HG02870 (cell line): Measurements from ENCODE around the gene G2E3.
"Not testable (repeated sequence)": the region's sequence is repeated elsewhere in the genome, so short reads cannot be mapped to it uniquely, and the experiment has no call there.

ENCODE experiments used
- ATAC-seq: cut with Tn5 transposase; IDR thresholded peaks from one replicate; pipeline ENCODE4 v1.9.1; 2021; ENCODE audit warnings: mild to moderate bottlenecking, moderate library complexity; ENCODE audit not compliant: unreplicated experiment

Gene G2E3

DNA sequence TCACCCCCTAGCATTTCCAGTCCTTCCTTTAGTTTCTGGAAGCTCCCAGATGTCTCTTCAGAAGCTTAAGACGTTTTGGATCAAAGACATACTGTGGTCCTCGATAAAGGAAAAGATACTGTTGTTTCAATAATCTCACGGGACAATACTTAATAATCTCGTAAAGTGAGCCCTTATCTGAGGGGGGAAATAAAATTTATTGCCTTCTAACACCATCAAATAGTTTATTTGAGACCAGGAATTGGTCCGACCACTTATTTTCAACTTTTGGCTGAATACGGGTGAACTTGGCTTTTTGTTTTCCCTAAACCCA is 640 bp upstream of the G2E3 start:
- no peak for ATAC-seq

DNA sequence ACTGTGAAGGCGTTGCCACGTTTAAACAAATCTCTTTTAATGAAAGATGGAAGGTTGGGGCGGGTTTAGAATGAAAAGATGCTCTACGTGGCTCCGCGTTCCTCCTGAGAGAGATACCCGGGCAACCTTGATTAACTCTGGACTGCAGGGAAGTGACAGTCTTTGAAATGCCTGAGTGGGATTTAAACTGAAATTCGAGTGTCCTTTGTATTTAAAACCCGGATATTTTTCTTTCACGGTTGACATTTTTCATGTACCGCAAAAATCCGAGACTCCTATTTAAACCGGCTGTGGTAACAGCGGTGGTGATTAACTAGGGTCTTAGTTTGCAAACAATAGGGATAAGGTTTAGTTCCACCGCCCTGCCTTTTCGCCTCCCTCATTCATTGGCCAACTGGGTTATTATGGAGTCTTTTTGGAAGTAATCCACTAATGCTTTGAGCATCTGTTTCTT is 707 bp downstream of the G2E3 start:
- peak; percentile 27 for ATAC-seq

GRCh38 chr14:30560581-30560980 is 1.6 kb downstream of the G2E3 start:
- ATAC-seq = no peak

GRCh38 chr14:30564235-30564867 is 5.4 kb downstream of the G2E3 start:
- ATAC-seq = no peak

GRCh38 chr14:30564868-30565248 is 5.9 kb downstream of the G2E3 start:
- no peak for ATAC-seq

GRCh38 chr14:30569216-30569902 is 10.4 kb downstream of the G2E3 start:
- no peak for ATAC-seq

- ATAC-seq = no peak
Observed at GRCh38 chr14:30569903-30570226, 10.9 kb downstream of the G2E3 start.

GRCh38 chr14:30572237-30572636 is 13.3 kb downstream of the G2E3 start:
- no peak for ATAC-seq

- no peak for ATAC-seq
Observed at GRCh38 chr14:30572771-30573170, 13.8 kb downstream of the G2E3 start.

GRCh38 chr14:30573226-30573814 is 14.4 kb downstream of the G2E3 start:
- ATAC-seq = no peak

- ATAC-seq = no peak
Observed at GRCh38 chr14:30573966-30574365, 15.0 kb downstream of the G2E3 start.

DNA sequence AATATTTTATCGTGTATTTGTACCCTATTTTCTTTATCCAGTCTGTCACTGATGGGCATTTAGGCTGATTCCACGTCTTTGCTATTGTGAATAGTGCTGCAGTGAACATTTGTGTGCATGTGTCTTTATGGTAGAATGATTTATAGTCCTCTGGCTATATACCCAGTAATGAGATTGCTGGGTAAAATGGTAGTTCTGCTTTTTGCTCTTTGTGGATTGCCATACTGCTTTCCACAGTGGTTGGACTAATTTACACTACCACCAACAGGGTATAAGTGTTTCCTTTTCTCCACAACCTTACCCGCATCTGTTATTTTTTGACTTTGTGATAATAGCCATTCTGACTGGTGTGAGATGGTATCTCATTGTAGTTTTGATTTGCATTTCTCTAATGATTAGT is 15.8 kb downstream of the G2E3 start:
- not testable (repeated sequence) for ATAC-seq

- not testable (repeated sequence) for ATAC-seq
Observed at GRCh38 chr14:30576333-30576732, 17.4 kb downstream of the G2E3 start.

DNA sequence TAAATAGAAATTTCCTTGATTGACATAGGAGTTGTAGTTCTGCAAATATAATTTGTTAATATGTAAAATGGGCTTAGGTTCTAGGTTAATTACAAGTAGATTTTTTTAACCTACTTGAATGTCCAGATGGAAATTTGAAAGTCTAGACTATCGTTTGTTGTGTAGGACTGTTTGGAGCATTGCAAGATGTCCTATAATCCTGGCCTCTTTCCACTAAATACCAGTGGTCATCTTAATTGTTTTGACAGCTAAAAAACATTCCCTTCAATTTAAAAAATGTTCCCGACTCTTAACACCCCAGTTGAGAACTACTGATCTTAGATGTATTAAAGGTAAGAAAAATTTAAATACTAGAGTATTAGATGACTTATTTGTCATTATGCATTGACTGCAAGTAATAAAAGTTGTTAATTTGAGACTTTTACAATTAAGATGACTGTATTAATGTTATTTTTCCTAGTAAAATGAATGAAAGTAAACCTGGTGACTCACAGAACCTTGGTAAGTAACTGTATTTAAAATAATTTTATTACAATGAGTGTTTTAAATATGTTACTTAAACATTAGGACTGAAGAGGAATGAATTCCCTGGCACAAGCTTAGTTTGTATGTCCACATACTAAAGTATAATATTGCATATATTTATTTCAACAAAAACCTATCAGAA is 21.8 kb downstream of the G2E3 start:
- no peak for ATAC-seq

DNA sequence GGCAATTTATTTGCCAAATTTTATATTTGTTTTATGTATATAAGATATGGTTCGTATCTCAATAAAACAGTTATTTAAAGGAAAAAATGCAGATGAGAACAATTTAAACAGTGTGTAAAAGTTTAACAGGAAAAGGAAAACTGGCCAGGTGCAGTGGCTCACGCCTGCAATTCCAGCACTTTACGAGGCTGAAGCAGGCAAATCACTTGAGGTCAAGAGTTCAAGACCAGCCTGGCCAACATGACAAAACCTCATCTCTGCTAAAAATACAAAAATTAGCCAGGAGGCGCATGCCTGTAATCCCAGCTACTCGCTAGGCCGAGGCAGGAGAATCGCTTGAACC is 22.3 kb downstream of the G2E3 start:
- no peak for ATAC-seq

GRCh38 chr14:30582376-30582775 is 23.4 kb downstream of the G2E3 start:
- ATAC-seq = no peak

DNA sequence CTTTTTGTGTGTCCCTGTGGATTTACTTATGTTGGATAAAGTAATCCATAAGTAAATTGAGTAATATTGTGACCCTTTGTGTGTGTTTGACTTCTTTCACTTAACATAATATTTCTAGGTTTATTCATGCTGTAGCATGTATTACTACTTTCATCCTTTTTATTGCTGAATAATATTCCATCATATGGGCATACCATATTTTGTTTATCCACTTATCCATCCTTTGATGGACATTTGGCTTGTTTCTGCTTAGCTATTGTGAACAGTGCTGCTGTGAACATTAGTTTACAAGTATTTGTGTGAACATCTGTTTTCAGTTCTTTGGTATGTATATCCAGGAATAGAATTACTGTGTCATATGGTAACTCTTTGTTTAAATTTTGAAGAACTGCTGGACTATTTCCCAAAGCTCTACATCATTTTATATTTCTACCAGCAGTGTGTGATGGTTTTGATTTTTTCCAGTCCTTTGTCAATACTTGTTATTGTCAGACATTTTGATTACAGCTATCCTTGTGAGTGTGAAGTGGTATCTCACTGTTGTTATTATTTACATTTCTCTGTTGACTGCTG is 25.2 kb downstream of the G2E3 start:
- no peak for ATAC-seq

DNA sequence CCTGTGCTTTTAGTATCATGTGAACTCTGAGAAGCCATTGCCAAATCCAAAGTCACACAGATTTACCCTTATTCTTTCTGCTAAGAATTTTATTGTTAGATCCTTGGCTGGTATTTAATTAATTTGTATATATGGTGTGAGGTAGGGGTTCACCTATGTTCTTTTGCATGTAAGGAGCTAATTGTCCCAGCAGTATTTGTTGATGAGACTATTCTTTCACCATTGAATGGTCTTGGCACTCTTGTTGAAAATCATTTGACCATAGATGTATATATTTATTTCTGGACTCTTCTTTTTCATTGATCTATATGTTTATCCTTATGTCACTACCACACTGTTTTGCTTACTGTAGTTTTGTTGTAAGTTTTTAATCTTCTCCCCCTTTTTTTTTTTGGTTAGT is 26.2 kb downstream of the G2E3 start:
- no peak for ATAC-seq

- no peak for ATAC-seq
Observed at GRCh38 chr14:30587141-30587540, 28.2 kb downstream of the G2E3 start.

GRCh38 chr14:30588873-30589272 is 29.9 kb downstream of the G2E3 start:
- ATAC-seq = no peak

DNA sequence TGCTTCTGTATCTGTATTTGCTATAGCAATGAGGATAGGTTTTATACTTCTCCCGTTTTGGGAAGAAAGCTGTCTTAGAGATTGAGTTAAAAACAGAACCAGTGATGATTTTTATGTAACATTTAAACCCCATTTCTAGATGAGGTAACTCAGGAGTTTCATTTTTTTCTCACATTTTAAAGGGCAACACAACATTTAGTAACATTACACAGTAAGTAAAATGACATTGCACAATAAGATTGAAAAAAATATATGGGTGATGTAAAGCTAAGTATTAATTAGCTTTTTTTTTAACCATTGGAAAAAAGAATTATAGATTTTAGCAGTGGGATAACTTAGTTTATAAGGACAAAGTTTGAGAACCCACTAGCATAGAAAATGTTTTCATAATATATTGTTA is 38.0 kb downstream of the G2E3 start:
- no peak for ATAC-seq

GRCh38 chr14:30597504-30597903 is 38.5 kb downstream of the G2E3 start:
- ATAC-seq = no peak
